SIG-M5 treated with dmso at 0.1 percent for 504 hours (cell line): ENCODE results near the gene NEB.
"Not testable (repeated sequence)": the region's sequence is repeated elsewhere in the genome, so short reads cannot be mapped to it uniquely, and the experiment has no call there.

Experiments
- DNase-seq: peaks from one replicate; lab custom pipeline; 2025; ENCODE audit not compliant: unreplicated experiment; lab: John Stamatoyannopoulos, UW

The NEB gene

DNA sequence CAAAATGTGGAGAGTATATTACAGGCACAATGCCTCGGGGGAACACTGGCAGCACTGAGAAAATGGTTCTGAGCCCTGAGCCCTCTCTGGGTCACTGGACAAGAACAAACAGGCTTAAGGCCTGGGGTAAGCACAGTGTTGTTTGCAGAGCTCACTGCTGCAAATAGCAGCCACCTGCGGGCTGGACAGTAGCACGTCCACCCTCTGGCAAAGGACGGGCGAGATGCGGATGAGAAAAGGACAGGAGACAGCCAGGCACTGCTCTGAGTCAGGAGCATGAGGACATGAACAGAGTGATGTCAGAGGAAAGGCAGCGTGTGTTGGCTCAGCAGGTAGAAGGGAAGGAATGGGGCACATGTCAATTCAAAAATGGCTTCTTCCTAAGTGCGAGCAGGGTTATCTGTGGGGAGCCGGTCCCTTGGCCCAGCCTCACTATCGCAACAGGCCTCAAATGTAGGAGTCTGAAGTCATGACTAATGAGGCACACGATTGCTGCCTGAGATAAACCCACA lies 25.9 kb upstream of the NEB start:
- DNase-seq = no peak

DNA sequence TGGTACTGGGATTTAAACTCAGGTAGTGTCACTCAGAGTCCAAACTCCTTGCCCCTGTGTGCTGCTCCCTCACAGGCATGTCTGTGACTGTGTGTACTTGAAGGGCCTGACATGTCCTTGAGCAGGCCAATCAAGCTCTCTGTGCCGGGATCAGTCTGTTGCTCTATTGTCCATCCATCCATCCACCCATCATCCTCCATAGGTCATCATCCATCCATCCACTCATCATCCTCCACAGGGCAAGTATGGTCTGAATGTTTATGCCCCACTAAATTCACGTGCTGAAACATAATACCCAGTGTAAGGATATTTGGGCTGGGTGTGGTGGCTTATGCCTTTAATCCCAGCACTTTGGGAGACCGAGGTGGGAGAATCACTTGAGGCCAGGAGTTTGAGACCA lies 24.5 kb upstream of the NEB start:
- no peak for DNase-seq

DNA sequence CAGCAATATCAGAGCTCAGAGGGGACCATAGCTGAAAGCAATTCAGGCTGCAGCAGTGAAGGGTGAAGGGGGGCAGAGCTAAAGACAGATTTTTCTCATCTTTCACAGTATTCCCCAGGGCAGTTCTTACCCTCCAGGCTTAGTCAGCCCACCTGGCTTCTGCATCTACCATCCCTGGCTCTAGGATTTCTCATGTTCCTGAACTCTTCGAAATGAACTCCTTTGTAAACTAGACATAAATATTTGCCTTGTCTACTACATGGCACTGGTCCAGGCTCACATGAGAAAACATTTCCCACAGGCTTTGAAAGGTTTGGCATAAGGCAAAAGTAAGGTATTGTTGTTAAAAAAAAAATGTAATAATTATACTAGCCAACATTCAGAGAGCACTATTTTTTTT lies 23.6 kb upstream of the NEB start:
- DNase-seq = no peak

DNA sequence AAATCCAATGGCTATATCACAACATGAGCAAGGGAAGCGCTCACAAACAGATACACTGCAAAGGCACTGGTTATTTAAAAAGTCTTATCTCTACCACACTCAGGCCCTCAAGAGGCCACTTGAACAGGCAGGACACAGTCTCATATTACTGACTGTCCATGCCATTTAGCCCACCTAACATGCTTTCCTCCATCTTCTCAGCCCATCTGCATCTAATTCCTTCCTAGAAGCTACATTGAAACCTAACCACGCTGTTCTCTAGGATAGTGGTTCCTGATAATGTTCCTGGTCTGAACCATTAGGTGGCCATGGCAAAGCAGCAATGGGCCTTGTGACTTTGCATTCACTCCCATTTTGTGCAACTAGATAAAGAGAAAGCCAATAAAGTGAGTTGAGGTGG lies 22.5 kb upstream of the NEB start:
- no peak for DNase-seq

DNA sequence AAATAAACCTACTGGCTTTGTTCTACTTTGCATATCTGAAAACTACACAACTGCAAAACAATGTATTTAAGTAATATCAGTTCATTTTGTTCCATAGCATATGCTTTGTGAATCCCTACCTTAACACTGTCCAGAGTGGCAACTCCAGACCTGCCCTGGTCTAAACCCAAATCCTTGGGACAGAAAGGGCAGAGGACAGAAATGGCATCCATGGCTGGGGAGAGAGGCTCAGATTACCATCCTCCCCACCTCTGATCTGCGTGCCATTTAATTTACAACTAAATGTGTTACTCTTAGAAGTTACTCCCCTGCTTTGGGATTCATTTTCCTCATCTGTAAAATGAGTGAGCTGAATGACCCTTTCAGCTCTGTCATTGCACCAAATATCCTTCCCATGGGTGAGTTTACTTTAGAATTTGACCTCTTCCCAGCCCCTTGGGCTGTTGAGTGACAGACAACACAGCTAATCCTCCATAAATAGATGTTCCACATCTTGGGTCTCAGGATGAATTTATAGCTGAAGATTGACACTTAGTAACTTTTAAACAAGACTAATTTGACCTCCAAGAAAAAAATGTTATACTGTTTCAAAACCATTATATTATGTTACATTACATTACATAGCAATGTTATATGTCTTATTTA lies 20.1 kb upstream of the NEB start:
- DNase-seq = no peak

- no peak for DNase-seq
Measured at GRCh38 chr2:151753540-151753939, 19.3 kb upstream of the NEB start.

DNA sequence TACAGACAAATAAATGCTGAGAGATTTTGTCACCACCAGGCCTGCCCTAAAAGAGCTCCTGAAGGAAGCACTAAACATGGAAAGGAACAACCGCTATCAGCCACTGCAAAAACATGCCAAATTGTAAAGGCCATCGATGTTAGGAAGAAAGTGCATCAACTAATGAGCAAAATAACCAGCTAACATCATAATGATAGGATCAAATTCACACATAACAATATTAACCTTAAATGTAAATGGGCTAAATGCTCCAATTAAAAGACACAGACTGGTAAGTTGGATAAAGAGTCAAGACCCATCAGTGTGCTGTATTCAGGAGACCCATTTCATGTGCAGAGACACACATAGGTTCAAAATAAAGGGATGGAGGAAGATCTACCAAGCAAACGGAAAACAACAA lies 11.0 kb upstream of the NEB start:
- not testable (repeated sequence) for DNase-seq

DNA sequence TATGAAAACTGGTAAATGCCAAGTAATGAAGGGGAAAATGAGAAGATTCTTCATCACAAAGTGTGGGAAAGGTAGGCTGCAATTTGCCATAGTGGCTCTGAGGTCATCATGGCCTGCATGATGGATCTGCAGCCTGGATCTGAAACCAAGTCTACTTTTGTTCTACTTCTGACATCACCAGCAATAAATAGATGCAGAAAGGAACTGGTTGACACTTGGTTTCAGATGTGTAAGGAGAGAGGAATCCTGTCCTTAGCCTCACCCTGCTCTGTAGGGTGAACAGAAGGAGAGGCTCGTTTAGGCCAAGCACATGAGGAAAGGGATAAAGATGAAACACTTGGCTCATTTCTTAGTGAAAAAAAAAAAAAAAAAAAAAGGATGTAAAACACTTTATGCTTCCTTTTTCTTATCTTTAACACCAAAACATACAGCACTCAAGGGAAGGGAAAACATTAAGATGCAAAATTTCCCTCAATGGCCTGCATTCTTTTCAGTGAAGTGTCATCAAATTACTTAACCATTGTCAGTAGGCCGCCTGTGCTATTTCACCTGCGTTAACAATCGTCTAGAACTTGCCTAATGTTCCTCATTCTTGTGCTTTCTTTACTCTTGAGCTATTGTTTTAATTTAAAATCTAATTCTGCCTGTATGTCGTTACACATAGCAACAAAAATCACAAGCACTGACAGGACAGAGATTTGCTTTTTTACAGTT lies 3.9 kb downstream of the NEB start:
- no peak for DNase-seq

DNA sequence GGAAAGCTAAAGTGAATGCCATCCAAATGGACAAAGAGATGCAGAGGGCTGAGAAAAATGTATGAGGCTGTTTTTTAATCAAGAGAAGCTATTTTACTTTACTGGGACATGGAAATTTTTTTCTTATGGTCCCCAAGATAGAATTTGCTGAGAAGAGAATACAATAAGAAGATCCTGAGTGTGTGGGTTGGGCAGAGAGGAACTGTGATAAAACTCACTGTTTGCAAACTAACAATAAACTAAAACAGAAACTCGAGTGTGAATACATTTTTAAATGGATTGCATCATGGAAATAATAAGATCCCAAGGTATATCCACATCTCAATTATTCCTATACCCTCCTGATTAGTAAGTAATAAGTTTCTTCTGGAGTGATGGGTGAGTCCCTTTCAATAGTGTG lies 4.4 kb downstream of the NEB start:
- DNase-seq = no peak

DNA sequence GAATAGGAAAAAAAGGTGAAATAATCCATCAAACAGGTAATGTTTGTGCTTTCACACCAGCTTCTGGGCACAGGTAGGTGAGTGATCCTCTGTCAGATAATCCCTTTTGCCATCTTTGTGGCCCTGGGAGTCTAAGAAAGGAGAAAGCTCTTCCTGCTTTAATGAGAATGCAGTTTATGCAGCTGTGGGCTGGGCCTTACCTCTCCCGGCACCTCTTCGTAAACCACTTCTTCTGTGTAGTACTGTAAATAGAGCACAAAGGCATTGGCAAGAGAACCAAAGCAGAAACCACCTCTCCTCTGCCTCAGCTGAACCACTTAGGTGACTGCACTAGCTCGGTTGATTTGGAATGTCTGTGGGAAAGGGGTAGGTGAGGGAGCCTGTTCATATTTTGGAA lies 4.9 kb downstream of the NEB start:
- no peak for DNase-seq

DNA sequence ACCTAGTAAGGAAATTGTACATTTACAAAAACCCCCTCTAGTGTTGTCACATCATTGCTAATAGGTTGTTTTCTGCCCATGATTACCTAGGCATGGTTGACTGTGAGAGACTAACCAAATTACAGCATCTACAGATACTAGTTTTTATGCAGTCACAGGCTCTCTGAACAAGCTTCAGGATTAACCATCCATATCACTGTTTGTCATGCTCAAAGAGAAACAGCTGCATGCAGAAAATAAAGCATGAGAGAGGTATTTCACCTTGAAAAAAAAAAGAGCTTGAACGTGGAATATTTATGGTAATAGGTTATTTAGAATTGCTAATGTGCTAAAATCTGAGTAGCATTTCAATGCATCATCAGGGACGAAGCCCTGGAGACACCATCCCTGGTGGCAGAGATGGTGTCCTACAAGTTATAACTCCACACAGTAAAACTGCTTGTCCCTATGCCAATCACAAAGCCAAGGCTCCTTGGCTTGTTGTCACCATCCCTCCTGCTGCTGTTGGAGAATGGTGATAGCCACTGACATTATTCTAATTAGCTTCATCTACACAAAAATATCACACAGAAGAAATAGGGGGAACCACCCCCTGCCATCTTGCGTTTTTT lies 5.4 kb downstream of the NEB start:
- DNase-seq = no peak

DNA sequence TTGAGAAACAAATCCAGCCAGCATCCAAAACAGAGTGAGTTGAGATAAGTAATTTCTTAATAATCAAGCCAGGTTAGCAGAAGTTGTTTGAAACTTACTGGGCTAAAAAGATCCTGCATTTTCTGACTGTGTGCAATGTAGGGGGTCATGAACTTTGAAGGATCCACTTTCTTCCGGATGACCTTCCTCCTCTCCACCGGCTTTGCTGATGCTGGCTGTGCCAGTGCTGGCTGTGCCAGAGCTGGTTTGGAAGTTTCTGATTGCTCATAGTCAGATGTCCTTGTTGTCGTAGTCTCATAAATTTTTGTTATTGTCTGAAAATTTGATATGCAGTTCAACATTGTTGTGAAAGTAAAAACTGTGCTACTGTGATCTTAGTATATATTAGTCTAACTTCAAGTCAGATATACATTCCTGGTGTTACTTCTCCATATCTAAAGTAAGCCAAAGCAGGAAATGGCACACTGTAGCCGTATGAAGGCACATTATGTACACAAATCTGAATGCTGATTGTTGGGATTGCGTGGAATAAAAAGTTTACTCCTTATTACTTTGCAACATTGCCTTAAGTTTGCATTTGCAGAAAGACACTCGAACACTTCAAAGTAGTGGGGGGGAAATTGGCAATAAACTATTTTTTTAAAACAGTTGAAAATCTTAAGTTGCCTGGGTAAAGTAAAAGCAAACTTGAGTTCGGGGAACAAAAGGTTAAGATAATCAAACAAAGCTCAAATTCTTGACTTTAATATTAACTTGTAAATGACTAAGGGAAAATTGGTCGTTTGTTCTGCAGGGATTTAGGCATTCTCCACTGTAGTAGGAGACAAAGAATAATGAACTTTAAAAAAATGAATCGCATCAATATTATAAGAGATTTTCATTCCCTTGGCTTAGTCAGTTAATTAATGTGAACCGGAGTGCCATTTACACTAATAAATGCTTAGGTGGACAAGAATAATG lies 6.4 kb downstream of the NEB start:
- DNase-seq = no peak

GRCh38 chr2:151721161-151721560 lies 13.1 kb downstream of the NEB start:
- no peak for DNase-seq

DNA sequence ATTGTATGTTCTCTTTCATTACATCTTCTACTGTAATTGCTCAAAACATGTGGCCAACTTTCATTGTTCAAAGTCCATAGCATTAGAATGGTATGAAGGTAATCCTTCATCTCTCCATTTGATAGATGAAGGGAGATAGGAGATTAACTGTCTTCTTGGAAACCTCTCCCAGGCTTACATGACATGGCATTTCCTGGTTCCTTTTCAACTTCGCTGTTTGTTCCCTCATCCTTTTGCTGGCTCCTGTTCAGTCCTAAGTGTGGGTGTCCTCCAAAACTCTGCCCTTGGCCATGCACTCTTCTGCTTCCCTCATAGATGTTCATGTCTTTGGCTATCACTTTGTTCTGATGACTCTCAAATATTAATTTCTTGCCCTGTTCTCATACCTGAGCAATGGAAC lies 13.8 kb downstream of the NEB start:
- no peak for DNase-seq

DNA sequence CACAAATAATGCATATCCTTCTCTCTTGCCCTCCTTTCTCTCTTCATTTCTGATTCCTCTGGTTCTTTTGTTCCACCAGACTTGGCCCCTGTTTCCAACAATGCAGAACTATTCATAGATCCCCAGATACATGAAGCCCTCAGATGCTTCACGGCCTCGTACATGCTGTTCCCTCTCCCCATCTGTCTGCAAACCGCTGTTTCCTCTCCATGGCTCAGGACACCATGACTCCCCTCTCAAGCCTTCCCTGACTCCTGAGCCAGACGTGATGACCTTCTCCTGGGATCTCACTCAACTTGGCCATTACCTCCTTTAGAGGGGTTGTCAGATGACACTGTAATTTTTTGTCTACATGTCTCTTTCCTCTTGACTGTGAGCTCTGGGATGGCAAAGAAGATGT lies 15.5 kb downstream of the NEB start:
- DNase-seq = no peak

- no peak for DNase-seq
Measured at GRCh38 chr2:151718247-151718646, 16.0 kb downstream of the NEB start.

- DNase-seq = no peak
Measured at GRCh38 chr2:151716721-151717120, 17.6 kb downstream of the NEB start.

DNA sequence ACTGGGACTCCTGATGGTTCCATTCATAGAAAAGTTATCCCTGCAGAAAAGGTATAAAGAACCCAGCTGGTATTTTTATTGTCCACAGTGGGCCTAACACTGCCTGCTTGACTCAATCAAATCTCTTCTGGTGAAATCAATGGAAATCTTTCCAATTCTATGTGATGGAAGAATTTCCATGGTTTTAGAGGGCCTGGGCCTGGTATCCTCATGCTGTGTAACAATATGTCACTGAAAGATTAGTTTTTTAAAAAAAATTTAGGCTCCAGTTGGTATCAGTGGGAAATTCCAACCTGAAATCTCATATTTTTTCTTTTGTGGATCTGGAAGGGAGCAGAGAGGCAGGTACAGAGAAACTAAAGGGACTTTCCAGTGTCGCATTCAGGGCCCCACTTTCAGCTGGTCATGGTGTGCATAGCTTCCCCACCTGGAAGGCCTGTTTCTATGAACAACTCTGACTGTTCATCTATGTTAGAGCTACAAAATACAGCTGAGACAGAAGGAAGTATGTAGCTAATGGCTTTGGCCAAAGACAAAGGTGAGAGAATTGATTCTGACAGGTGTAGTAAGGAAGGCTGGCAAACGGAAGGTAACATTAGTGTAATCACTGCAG lies 20.9 kb downstream of the NEB start:
- DNase-seq = no peak

GRCh38 chr2:151711025-151711424 lies 23.3 kb downstream of the NEB start:
- DNase-seq = no peak

- no peak for DNase-seq
Measured at GRCh38 chr2:151708788-151709187, 25.5 kb downstream of the NEB start.

- no peak for DNase-seq
Measured at GRCh38 chr2:151707857-151708256, 26.4 kb downstream of the NEB start.
